Stimulated activated CD4-positive, alpha-beta T cell treated with anti-CD3 and anti-CD28 coated beads, Interleukin-1b, Interleukin-23, amount 100 ng/mL, for 4 hours (primary cell): ENCODE results near the gene SSTR5.

ENCODE experiments used
- DNase-seq, 2 donors: peaks; one replicate each; pipeline ENCODE4 v3.0.0-alpha.2; 2020; ENCODE audit warnings: low read depth in 2 of 2

Gene SSTR5

DNA sequence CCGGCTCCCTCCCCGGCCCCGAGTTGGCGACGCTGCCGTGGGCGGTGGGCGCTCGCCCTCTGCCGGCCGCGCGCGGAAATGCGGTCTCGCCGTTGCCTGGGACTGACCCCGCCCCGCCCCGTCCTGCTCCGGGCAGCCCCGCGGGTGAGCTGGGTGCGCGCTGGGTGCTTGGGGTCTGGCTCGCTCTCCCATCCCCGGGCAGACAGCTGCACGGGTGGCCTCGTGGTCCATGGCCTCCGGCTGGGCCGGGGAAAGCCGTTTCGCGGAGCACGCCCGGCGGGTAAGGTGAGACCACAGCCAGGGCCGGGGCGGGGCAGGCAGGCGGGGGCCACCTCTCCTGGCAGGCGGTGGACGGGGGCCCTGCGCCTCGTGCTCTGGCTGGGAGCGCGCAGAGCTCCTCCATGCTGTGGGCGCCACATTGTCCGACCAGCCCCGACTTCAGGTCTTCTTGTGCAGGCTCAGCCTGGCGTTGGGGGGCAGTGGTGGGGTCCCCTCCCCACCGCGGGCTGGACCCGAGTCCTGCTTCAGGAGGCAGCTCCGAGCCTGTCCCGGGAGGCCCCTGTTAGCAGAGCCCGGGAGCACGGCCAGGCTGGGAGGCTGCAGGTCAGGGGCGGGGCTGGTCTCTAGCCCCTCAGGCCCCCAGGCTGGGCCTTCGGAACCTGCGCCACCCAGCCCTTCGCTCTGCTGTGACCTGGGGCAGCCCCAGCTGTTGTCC, 30.5 kb downstream of the SSTR5 start:
- DNase-seq: peak; percentile 56 to 73

DNA sequence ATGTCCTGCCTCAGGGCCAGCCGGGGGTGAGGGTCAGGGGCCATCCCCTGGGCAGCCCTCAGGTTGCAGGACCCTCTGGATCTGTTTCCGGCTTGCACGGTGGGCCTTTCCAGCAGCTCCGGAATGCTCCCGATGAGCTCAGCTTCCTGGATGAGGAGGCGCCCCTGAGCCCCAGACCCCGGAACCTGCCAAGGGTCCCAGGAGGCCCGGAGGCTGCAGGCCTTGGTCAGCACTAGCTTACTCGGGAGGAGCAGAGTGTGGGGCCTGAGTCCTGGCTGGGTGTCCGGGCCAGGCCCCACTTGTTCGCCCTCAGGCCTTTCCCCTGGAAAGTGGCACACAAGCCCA, 31.1 kb downstream of the SSTR5 start:
- no peak for DNase-seq

DNA sequence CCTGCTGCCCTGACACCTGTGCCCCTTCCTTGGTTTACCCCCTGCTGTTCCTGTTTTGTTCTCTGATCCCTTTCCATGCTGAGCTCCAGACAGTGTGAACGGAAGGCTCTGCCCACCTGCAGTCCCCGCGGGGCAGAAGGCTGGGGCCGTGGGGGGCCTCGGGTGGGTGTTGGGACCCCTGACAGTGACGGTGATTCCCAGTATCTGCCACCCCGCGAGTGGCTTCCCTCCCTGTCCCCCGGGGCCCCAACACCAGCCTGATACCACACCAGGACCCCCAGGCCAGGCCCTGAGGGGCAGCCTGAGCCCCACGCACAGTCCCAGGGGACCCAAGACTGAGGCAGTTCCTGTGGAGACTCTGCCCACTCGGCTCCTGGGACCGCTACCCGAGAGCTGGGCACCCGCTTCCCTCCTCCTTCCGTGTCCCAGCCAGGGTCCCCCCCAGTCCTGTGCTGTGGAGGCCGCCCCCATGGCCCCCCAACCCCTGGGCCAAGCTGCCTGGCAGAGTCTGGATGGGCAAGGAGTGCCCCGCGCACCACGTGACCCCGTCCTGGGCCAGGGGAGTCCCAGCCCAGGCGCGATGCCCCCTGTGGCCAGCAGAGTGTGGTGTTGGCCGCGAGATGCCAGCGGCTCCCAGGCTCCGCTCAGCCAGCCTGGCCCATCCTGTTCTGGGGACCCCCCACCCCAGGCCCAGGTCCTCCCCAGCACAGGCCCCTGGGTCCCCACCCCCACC, 33.5 kb downstream of the SSTR5 start:
- peak; percentile 29 to 35 for DNase-seq

DNA sequence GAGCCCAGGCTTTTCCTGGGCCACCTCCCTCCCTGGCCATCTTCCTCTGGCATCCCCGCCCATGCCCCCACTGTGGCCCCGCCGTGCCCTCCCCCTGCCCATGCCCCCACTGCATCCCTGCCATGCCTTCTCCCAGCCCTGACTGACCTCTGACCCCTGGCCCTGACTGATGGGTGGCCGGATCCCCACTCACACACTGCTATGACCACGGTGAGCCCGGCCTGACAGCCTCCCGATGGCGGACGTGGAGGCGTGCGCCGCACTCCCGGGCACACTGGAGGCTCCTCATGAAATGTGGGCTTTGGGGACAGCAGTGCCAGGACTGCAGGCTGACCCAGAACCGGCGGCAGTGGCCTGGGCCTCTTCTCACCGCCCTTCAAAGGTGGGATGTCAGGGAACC, 34.1 kb downstream of the SSTR5 start:
- no peak for DNase-seq

DNA sequence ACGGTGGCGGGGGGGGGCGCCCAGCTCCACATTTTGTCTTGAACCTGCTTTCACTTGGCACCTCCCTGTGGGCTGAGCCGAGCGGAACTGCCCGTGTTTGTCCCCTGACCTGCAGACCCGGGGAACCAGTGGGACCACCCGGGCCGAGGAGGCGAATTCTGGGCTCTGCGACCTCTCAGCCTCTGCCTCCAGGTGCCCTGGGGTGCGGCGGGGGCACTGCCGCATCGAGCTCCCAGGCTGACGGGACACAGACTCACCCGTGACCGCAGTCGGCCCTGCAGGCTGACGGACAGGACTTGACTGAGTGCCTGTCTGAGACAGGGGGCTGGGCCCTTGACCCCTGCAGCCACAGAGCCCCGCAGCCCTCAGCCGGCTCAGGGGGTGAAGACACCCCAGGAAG, 34.6 kb downstream of the SSTR5 start:
- no peak for DNase-seq

DNA sequence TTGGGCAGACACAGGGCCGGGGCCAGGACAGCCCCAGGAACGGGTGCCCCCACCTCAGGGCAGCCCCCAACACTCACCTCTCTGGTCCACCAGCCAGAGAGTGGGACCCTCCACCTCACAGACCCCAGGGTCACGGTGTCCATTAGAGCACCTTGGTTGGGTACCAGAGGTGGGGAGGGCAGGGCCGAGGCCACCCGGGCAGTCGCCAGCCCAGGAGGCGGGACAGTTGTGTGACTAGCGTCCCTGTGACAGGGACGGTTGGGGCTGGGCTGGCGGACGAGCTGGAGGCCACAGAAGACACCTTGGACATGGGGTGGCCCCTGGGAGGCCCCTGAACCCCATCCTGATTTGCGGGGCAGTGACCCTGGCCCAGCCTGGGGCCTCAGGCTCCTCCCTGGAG, 35.2 kb downstream of the SSTR5 start:
- no peak for DNase-seq

DNA sequence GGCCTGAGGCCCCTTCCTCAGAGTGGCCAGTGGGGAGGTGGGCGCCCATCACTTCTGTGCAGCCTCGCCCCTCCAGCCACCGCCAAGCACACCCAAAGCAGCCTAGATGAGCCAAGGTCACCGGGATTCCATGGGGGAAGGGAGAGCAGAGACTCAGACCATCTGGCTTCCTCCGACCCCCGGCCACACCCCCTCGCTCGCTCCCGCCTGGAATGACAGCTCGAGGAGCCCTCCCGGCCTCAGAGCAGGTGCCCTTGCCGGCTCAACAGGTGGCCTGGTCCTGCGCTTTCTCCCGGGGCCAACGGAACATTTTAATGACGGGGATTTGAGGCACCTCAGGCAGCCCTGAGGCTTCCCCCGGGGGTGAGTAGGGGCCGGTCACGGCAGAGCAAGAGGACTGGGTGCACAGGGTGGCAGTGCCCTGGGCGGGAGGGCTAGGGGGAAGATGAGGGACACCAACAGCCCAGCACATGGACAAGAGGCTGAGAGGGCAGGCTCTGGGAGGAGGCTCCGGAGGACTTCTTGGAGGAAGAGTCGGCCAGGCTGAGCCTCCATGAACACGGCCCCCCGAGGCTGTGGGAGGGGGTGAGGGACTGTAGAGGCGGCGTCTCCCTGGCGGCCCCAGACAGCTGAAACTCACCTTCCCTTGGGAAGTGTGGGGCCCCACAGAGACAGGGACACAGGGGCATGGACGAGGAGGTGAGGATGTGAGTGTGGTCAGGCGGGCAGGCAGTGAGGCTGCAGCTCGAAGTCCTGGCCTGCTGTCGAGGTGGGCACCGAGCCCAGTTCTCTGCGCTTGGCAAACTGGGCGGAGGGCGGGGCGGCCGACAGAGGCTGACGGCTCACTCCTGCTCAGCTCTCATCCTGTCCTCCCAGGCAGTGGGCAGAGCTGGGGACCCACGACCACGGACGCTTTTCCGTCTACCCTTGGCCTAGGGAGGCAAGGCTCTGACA, 36.0 kb downstream of the SSTR5 start:
- DNase-seq: no peak

DNA sequence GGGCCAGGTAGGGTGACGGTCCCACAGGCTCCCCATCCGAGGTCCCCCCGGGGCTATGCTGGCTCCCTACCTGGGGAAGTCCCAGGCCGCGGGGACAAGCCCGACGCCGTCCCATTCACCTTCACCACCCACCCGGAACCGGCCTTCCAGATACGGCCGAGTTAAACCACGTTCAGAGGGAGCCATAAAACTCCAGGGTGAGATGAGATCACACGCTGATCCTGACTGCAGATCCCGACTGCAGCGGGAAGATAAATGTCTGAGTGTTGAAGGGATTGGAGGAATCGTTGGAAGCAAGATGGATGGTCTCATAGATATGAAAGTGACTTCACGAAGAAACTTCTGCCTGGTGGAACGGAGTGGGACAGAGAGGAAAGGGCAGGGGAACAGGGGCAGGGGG, 37.1 kb downstream of the SSTR5 start:
- DNase-seq: no peak

DNA sequence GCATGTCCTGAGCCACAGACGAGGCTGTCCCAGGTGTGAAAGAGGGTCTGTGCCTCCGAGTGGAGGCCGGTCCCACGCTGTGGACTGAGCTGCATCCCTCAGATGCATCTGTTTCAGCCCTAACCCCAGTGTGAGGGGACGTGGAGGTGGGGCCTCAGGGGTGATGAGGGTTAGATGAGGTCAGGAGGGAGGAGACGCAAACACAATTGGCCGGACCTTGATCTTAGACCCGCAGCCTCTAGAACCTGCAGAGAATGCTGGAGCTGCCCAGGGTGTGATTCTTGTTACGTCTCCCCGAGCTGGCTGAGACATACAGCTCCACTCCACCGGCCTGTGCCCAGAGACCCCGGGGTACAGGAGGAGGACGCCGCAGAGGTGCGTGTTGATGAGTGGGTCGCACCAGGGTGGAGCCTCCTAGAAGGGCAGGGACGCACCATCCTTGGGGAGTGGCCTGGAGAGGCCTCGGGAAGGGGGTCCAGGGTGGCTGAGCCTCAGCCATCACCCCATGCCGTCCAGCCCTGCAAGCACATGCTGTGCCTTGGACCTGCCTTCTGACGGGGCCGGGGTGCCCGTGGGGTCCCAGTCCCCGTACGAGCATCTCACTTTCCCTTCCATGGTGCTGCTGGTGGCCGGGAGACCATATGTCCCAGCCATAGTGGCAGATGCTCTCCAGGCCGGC, 40.1 kb downstream of the SSTR5 start:
- DNase-seq: no peak

DNA sequence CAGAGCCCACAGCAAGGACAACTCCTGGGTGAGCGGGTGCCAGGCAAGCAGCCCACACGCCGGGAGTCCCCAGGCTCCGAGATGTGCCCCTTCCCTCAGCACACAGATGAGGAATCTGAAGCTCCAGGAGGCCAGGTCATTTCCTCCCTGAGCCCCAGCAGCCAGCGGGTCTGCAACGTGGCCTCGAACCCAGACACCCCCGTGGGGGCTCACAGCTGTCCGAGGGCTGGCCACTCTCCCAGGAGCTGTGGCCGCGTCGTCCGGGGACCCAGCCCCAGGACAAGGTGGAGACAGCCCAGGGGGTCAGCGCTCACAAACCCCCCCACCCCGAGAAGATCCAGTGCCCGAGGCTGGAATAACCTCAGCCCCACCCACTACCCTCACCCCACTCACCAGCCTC, 40.9 kb downstream of the SSTR5 start:
- no peak for DNase-seq

DNA sequence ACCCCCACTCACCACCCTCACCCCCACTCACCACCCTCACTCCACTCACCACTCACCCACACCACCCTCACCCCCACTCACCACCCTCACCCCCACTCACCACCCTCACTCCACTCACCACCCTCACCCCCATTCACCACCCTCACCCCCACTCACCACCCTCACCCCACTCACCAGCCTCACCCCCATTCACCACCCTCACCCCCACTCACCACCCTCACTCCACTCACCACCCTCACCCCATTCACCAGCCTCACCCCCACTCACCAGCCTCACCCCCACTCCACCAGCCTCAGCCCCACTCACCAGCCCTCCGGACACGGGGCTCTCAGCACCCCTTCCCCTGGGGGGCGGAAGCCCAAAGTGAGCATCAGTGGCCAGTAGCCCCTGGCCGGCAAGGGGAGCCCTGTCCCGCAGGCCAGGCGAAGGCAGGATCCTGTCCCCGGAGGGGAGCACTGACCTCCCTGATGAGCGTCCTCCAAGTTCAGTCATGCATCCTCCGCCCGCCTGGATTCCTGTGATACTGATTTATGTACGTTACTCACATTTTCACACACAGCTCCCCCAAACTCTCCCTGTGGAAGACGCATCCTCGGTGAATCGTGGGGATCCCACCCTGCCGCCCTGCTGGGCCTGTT, 41.5 kb downstream of the SSTR5 start:
- DNase-seq: no peak

DNA sequence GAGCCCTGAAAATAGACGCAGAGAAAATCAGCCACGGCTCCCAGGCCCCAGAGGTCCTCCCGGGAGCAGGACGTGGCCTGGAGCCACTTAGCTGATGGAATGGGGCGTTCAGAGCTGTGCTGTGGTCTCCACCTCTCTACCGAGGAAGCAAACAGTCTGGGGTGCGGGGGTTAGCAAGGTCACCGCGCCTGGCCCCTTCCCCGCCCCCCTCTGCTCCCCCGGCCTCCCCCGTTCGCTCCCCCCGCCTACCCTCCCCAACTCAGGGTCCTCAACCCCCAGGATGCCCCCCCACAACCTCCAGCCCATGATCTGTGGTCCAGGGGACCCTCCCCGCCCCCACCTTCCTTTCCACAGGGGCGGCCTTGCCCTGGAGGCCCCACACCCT, 44.1 kb downstream of the SSTR5 start:
- DNase-seq: no peak

DNA sequence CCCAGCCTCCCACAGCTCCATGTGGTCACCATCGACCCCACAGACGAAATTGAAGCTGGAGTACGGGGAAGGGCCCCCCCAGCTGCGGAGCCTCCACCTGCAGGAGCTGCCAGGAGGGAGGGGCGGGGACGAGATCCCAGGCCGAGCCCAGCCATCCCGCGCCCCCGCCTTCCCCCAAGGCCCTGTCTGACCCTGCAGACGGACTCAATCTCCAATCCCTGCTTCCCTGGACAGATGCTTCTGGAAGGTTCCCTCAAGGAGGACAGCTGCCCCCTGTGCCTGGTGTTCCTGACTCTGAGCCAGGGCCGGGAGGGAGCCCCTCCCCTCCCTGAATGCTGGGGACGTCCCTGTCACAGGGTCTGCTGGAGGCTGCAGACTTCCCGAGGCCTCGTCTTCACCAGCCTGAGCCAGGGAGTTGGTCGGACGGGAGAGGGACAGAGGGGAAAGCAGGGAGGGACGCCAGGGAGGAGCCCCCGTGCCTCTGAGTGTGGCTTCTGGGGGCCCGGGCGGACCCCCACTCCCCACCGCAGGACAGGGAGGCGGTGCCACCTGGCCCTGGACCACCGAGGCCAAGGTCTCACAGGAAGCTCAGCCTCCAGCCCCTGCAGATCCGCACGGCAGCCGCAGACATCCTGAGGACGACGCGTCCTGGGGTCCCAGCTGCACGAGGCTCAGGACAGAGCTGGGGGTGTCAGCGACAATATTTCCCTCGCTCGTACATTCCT, 44.8 kb downstream of the SSTR5 start:
- no peak for DNase-seq

DNA sequence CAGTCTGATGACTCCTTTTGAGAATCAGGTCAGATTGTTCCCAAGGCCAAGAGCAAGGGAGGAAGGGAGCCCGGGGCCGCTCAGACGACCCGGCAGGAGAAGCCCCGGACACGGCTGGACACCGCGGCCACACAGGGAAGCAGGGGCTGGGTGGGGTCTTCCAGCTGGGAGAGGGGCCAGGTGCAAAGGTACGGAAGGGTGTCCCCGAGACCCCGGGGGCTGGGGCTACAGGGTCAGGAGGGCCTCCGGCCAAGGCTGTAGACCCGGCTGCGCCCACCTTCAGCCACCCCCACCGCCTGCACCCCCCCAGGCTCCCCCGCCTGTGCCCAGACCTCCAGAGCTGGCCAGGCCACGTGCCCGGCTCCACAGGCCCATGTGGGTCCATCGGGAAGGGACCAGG, 45.4 kb downstream of the SSTR5 start:
- no peak for DNase-seq

DNA sequence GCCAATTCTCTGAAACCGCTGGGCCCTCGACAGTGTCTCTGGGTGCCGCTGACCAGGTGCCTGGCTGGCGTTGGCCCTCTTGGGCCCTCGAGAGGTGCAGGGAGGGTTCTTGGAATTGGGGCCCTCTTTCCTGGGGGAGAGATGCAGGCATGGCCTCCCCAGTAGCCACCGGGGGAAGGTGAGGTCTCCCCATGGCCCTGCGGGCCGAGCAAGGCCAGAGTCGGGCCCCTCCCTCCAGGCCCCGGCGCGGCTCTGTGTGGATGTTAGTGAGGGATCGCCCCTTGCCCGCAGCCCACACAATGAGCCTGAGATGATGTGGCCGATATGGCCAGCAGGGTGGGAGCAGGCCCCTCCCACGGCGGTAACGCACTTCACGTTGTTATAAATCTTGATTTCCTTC, 46.6 kb downstream of the SSTR5 start:
- no peak for DNase-seq

DNA sequence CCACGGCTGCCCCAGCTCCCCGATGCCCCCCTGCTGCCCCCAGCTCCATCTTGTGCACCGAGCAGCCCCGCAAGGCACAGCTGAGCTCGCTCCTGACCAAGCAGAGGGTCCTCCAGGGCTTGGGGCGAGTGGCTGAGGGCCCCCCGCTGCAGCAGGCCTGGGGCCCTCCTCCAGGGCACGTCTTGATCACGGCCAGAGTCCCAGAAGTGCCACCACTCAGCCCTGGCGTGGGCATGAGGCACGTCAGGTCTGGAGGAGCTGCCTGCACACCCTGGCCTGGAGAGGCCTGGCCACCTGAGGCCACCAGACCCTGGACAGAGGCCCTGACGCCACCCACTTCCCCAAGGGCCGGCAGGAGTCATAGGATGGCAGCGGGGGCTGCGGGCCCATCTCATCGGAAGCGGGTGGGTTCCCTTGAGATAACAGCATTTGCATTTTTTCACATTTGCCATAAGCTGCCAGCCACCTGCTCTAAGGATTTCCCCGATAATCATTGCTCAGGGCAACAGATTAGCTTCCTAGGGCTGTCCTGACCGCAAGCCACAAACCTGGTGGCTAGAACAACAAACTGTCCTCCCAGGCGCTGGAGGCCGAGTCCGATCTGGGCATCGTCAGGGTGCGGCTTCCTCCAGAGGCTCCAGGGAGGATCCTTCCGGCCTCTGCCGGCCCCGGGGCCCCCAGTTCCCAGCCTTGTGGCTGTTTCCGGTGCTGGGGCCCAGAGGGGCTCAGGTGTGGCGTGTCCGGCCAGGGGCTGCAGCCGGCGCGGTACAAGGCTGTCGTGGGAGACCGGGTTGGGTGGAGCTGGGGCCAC, 47.4 kb downstream of the SSTR5 start:
- DNase-seq: no peak

DNA sequence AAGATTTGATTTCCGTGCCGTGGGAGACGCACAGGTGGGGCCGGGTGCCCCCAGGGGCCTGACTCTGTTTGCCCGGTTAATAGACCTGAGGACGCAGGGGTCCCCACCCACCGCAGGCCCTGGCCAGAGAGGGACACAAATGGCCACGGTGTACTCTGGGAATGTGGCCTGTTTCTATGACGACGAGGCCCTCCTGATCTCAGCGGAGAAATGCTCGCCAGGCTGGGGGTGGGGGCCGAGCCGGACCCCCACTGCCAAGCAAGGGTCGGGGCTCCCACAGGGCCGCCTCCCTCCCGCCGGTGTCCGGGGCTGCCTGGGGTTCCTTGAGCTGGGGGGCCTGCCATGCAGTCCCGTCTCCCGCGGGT, 48.0 kb downstream of the SSTR5 start:
- no peak for DNase-seq

DNA sequence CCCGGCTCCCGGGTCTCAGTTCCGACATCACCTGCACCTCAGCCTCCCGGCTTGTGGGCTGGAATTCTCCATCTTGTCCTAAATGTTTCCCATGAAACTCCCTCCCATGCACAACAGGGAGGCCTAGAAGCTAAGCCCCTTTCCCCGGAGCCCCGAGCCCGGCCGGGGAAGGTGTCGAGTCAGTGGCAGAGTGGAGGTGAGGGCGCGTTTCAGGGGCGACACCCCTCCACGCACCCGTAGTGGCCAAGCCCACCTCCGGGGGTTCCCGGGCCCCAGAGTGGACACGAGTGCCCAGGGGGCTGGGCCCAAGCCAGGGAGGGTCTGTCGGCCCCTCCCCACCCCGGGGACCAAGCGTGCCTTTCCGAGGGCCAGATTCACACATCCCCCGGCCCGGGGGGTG, 48.5 kb downstream of the SSTR5 start:
- DNase-seq: no peak

DNA sequence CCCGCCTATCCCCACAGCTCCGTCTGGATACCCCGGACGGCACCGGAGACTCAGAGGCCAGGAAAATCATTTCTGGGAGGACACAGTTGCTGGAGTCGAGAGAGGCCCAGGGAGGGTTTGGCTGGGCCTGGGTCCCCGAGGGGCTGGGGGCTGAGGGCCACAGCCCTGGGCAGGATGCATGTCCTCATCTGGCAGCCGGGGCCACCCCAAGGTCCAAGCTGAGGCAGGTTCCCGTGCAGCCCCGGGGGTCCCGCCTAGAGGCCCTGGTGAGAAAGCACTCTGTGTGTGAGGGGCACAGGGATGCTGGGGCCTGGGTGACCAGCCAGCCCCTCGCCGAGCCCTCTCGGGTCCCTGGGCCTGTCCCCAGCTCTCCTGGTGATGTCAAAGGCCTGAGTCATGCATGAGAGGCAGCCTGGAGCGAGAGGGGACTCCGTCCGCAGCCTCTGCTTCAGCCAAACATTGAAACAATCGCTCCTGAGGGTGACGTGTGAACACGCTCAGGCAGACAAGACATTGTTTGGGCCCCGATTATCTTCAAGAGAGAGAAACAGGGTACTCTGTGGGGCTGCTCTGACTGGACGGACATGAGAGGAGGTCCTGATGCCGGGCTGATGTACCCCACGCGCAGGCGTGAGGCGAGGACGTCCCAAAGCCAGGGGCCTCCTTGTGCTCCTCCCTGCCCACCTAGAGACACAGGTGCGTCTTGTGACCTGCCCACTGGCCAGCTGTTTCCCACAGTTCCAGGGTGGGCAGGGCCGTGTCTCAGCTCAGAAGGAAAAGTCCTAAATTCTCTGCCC, 49.3 kb downstream of the SSTR5 start:
- DNase-seq: no peak
